PC-9 (cell line): ENCODE data around the gene WNK1.

Source experiments
- EZH2 ChIP-seq: fragments of 200-600 bp; sonication (generic); IDR thresholded peaks from 2 replicates; pipeline ENCODE4 v1.8.0; 2017; ENCODE audit warnings: antibody characterized with exemption, low read depth
- TF ChIP-seq, protein P1 (sequence below): fragments of 200-600 bp; sonication (generic); conservative IDR thresholded peaks from 2 replicates; pipeline ENCODE4 v1.6.1; 2017; ENCODE audit warnings: mixed run types, antibody characterized with exemption, mild to moderate bottlenecking, moderate library complexity

DNA sequence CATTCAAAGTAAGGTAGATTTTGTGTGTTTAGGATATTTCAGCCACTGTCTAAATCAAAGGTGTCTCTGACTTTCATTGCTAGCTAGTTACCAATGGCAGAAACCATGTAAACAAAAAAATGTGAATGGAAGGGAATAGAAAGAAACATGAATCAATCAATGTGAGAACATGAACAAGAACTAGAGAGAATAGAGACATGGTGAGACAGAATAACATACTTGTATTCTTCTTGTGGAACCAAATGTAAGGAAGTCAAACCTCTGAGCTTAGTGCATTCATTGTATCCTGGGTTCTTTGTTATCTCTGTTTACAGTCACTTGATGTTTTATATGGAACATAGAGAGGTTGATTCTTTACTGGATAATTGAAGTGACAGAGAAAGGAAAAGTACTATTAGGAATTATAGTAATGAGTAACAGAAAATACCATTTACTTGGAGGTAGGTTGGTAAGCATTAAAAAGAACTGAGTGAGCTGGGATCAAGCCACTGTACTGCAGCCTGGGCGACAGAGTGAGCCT lies 2.6 kb upstream of the WNK1 start:
- TF ChIP-seq, protein P1, sequence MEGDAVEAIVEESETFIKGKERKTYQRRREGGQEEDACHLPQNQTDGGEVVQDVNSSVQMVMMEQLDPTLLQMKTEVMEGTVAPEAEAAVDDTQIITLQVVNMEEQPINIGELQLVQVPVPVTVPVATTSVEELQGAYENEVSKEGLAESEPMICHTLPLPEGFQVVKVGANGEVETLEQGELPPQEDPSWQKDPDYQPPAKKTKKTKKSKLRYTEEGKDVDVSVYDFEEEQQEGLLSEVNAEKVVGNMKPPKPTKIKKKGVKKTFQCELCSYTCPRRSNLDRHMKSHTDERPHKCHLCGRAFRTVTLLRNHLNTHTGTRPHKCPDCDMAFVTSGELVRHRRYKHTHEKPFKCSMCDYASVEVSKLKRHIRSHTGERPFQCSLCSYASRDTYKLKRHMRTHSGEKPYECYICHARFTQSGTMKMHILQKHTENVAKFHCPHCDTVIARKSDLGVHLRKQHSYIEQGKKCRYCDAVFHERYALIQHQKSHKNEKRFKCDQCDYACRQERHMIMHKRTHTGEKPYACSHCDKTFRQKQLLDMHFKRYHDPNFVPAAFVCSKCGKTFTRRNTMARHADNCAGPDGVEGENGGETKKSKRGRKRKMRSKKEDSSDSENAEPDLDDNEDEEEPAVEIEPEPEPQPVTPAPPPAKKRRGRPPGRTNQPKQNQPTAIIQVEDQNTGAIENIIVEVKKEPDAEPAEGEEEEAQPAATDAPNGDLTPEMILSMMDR: no peak
- TF ChIP-seq EZH2: no peak
